Measurements from ENCODE around the gene CCDC87.

CCDC87 gene

DNA sequence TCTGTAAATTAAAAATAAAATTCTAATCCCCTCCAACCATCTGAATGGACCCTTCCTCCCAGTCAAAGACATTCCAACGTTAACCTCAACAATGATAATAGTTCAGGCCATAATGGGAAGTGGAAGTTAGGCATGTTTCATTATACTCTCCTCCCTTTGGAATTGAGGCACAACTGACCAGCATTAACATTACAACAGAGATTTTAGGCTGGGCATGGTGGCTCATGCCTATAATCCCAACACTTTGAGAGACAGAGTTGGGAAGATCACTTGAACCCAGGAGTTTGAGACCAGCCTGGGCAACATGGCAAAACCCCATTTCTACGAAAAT is 22.0 kb downstream of the CCDC87 start:
- DNase-seq, result no peak

- no peak for DNase-seq
These were observed 22.6 kb downstream of the CCDC87 start for GRCh38 chr11:66570079-66570849.

- DNase-seq, result no peak
These were observed 23.8 kb downstream of the CCDC87 start for GRCh38 chr11:66569076-66569475.

DNA sequence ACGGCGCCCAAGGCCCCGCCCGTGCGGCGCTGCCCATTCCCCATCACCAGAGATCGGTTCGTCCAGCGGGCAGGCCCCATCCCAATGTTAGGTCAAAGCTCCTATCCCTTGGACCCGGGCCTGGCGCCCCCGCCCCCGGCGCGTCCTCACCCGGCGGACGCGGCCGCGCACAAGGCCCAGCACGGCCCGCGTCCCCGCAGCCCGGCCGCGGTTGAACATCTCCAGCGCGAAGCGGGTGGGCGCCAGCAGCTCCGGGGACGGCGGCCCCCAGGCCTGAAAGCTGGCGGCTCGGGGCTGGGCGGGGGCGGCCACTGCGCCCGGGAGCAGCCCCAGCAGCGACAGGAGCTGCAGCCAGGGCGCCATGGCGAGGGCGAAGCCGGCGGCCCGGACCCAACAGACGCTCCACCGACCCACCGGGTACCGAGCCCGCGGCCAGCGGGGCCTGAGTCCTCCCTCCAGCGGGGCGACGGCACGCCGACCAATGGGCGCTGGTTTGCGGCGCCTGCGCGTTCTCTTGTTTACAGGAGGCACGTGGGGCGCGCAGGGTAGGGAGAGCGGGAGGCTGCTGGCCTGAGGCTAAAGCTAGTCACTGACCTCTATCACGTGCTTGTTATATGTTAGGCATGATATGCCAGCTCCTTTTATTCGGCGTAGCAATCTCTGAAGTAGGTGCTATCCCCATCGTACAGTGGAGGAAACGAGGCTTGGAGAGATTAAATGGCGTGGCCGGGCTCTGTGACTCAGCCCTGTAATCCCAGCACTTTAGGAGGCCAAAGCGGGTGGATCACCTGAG is 24.5 kb downstream of the CCDC87 start, which contains the start of gene CTSF:
Gene CTSF (minus strand): TSS at position 483 of the 793 bp plus-strand sequence. CDS start 120 bp downstream, at position 363.
- DNase-seq, result peak; percentile 77

- DNase-seq, result no peak
These were observed 25.1 kb downstream of the CCDC87 start for GRCh38 chr11:66567787-66568123.

DNA sequence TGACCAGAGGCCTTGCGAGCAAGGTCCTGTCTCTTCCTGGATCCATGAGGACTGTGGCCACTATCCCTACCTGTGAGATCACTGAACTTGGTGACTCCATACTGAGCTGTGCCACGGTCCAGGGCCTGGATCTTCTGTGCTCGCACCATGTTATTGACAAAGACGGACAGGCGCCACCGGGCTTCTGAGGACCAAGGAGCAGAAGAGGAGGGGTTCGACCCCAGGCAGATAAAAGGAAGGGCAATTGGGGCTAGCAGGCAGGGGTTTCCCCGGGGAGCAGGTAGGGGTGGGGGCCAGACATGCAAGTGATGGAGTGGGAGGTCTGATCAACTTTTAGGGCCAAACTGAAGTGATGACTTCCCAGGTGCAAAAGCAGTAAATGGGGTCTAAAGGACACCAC is 26.6 kb downstream of the CCDC87 start:
- no peak for DNase-seq

DNA sequence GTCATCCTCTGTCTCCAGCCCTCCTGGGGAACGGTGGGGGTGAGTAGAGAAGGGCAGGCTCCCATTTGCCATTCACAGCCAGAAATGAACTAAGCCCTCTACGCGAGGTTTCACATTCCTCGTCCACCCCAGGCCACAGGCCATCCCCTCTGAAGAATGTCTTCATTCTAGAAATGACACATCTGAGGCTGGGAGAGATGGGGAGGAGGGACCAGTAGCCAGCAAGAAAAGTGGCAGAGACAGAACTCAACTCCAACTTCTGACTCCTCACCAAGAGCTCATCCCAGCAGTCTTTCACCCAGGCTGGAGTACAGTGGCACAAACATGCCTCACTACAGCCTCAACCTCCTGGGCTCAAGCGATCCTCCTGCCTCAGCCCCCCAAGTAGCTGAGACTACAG is 27.9 kb downstream of the CCDC87 start:
- no peak for DNase-seq

GRCh38 chr11:66564538-66564937 is 28.3 kb downstream of the CCDC87 start:
- no peak for DNase-seq

- DNase-seq, result no peak
These were observed 29.0 kb downstream of the CCDC87 start for GRCh38 chr11:66563832-66564231.

GRCh38 chr11:66562907-66563583 is 29.8 kb downstream of the CCDC87 start:
- no peak for DNase-seq

- DNase-seq, result no peak
These were observed 30.6 kb downstream of the CCDC87 start for GRCh38 chr11:66562275-66562674.

DNA sequence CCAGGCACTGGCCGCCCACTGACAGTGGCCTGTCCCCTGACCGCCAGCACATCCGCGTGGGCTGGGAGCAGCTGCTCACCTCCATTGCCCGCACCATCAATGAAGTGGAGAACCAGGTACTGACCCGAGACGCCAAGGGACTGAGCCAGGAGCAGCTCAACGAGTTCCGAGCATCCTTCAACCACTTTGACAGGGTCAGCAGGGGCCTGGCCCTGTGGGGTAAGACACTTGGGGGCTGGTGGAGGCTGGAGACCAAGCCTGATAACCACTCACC is 31.0 kb downstream of the CCDC87 start:
- DNase-seq, result no peak

GRCh38 chr11:66561178-66561974 is 31.5 kb downstream of the CCDC87 start:
- no peak for DNase-seq

DNA sequence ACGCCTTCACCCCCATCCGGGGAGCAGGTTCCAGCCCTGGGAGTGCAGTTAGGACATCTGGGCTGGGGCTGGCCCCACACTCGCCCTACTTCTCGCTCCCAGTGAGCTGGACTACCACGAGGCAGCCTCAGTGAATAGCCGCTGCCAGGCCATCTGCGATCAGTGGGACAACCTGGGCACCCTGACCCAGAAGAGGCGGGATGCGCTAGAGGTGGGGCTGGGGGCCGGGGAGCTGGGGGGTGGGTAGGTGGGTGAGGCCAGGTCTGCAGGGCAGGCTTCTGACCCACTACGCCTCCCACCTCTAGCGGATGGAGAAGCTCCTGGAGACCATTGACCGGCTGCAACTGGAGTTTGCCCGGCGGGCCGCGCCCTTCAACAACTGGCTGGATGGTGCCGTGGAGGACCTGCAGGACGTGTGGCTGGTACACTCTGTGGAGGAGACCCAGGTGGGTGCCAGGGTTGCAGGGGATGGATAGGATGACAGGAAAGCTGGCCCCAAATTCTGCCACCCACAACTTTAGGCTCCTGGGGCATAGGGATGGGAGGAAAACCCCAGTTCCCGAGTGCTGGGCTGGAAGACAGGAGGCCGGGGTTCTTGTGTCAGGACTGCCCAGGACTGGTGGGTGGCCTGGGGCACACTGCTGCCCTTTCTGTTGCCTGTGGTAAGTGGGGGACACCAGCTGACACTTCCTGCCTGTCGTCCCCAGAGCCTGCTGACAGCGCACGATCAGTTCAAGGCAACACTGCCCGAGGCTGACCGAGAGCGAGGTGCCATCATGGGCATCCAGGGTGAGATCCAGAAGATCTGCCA is 32.8 kb downstream of the CCDC87 start:
- DNase-seq, result no peak

GRCh38 chr11:66559142-66559865 is 33.6 kb downstream of the CCDC87 start:
- peak; percentile 46 for DNase-seq

DNA sequence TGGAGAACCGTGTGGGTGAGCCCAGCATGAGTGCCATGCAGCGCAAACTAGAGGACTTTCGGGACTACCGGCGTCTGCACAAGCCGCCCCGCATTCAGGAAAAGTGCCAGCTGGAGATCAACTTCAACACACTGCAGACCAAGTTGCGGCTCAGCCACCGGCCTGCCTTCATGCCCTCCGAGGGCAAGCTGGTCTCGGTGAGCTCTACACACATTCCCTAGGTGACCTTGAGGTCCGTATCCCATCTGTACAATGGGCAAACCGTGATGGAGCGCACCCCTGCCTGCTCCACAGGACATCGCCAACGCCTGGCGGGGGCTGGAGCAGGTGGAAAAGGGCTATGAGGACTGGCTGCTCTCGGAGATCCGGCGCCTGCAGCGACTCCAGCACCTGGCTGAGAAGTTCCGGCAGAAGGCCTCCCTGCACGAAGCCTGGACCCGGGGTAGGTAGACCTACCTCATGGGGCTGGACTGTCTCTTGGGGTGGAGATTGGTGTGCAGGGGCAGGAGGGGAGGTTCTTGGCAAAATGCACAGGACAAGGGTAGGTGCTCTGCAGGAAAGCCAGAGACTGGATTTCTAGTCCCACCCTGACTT is 35.0 kb downstream of the CCDC87 start:
- DNase-seq, result no peak

DNA sequence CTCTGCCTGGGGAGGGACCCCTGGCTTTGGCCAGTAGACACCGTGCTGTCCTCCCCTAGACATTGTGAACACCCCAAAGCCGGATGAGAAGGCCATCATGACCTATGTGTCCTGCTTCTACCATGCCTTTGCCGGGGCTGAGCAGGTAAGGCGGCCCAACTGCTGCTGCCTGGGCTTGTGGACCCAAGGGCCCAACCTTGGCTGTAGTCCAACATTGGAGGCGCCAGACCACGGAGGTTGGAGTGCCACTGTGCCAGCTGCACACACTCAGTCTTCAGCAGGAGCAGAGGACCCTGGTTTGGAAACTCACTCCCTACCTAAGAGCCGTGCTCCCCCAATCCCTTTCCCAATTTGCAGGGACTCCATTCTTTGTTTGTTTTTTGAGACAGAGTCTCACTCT is 36.8 kb downstream of the CCDC87 start:
- no peak for DNase-seq

GRCh38 chr11:66555416-66555815 is 37.4 kb downstream of the CCDC87 start:
- DNase-seq, result no peak

- DNase-seq, result no peak
These were observed 38.3 kb downstream of the CCDC87 start for GRCh38 chr11:66554602-66555001.

DNA sequence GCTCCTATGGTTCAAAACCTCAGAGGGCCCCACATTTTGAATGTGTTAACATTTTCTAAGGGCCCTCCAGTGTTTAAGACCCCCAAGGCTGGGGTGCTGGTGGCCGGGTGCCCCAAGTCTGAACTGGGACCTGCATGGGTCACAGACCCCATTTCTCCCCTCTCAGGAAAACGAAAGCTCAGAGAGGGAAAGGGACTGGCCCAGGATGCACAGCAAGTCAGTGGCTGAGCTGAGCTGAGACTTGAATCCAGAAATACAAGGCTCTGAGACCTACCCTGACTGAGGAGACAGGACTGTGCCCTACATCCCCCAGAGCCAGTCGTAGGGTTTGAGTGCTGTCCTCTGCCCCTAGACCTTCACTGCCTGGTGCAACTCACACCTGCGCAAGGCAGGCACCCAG is 42.0 kb downstream of the CCDC87 start:
- DNase-seq, result no peak

DNA sequence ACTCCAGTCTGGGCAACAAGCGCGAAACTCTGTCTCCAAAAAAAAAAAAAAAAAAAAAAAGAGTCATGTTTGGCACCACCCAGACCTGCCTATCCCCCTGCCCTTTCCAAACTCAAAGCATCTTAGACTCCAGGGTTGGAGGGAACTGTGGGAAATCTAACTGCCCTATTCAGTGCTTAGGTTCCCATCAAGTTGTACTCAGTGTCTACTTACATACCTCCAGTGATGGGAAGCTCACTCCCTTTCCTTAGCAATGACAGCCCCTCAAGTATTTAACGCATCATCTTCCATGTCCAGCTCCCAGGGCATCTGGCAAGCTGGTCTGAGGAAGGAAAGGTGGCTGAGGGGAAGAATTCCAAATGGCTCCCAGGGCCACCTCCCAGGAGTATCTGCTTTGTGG is 43.2 kb downstream of the CCDC87 start:
- DNase-seq, result no peak

All from stimulated activated CD4-positive, alpha-beta T cell treated with anti-CD3 and anti-CD28 coated beads, Interleukin-4, amount 100 ng/mL, for 1 hour (primary cell).